HG03097 (cell line): ENCODE results near the gene MOGAT1.
"Not testable (repeated sequence)": the region's sequence is repeated elsewhere in the genome, so short reads cannot be mapped to it uniquely, and the experiment has no call there.

Experiments
- ATAC-seq: cut with Tn5 transposase; IDR thresholded peaks from one replicate; pipeline ENCODE4 v1.9.1; 2021; ENCODE audit not compliant: unreplicated experiment, low FRiP score

The MOGAT1 gene

GRCh38 chr2:222736924-222737323 lies 65.5 kb downstream of the MOGAT1 start:
- ATAC-seq, result no peak

GRCh38 chr2:222738312-222738711 lies 66.9 kb downstream of the MOGAT1 start:
- ATAC-seq, result no peak

GRCh38 chr2:222738809-222739208 lies 67.4 kb downstream of the MOGAT1 start:
- ATAC-seq, result no peak

- ATAC-seq, result no peak
These were observed 68.5 kb downstream of the MOGAT1 start for GRCh38 chr2:222739939-222740338.

- no peak for ATAC-seq
These were observed 71.9 kb downstream of the MOGAT1 start for GRCh38 chr2:222743251-222743812.

GRCh38 chr2:222745836-222746559 lies 74.5 kb downstream of the MOGAT1 start:
- ATAC-seq, result no peak

GRCh38 chr2:222747526-222748160 lies 76.2 kb downstream of the MOGAT1 start:
- ATAC-seq, result peak; percentile 60

- no peak for ATAC-seq
These were observed 79.1 kb downstream of the MOGAT1 start for GRCh38 chr2:222750533-222750932.

GRCh38 chr2:222751238-222751637 lies 79.8 kb downstream of the MOGAT1 start:
- ATAC-seq, result no peak

- ATAC-seq, result no peak
These were observed 80.6 kb downstream of the MOGAT1 start for GRCh38 chr2:222751821-222752719.

GRCh38 chr2:222752746-222753145 lies 81.3 kb downstream of the MOGAT1 start:
- no peak for ATAC-seq

GRCh38 chr2:222753251-222753824 lies 81.9 kb downstream of the MOGAT1 start:
- ATAC-seq, result no peak

GRCh38 chr2:222754324-222754930 lies 83.0 kb downstream of the MOGAT1 start:
- no peak for ATAC-seq

- not testable (repeated sequence) for ATAC-seq
These were observed 84.1 kb downstream of the MOGAT1 start for GRCh38 chr2:222755593-222755992.

- ATAC-seq, result no peak
These were observed 84.9 kb downstream of the MOGAT1 start for GRCh38 chr2:222756362-222756831.

GRCh38 chr2:222756951-222757650 lies 85.6 kb downstream of the MOGAT1 start:
- ATAC-seq, result no peak
